SJSA1 (cell line): ENCODE results near the gene WSB2. TPM values are rescaled to one million over a fixed set of nuclear protein-coding genes. Genes with fewer than 3 reads are reported as not detected.
"Not testable (repeated sequence)": the region's sequence is repeated elsewhere in the genome, so short reads cannot be mapped to it uniquely, and the experiment has no call there.

ENCODE experiments used
- DNase-seq, 2 experiments: peaks; one replicate each; pipeline ENCODE4 v3.0.0-alpha.2; 2015 to 2020; ENCODE audit warnings: low spot score in 2 of 2, low read depth in 1 of 2
- H3K27ac ChIP-seq: fragments of 250-450 bp; sonication (Bioruptor Pico); 2 replicates; pipeline ENCODE4 v1.5.1; 2020; ENCODE audit warnings: mild to moderate bottlenecking, moderate library complexity
- H3K27me3 ChIP-seq: fragments of 250-450 bp; sonication (Bioruptor Pico); replicated peaks from 2 replicates; pipeline ENCODE4 v1.5.1; 2020; ENCODE audit warnings: mild to moderate bottlenecking, moderate library complexity
- H3K36me3 ChIP-seq: fragments of 250-450 bp; sonication (Bioruptor Pico); 2 replicates; pipeline ENCODE4 v1.5.1; 2020; ENCODE audit warnings: mild to moderate bottlenecking
- H3K4me1 ChIP-seq: fragments of 250-450 bp; sonication (Bioruptor Pico); replicated peaks from 2 replicates; pipeline ENCODE4 v1.6.1; 2021; ENCODE audit warnings: mild to moderate bottlenecking
- H3K4me3 ChIP-seq: fragments of 250-450 bp; sonication (Bioruptor Pico); 2 replicates; pipeline ENCODE4 v1.5.1; 2020; ENCODE audit warnings: mild to moderate bottlenecking
- H3K9me3 ChIP-seq: fragments of 250-450 bp; sonication (Bioruptor Pico); replicated peaks from 2 replicates; pipeline ENCODE4 v1.5.1; 2020; ENCODE audit warnings: mild to moderate bottlenecking
- total RNA-seq: library from RNA; depleted of rRNA; stranded (reverse); fragments of >200 nt; shearing (Covaris generic); gene quantifications from 2 replicates; pipeline ENCODE4 v1.2.3, GENCODE V29; 2014

Gene WSB2
- total RNA-seq, 1 experiment from 2014 or later, result 164 TPM

- Histone ChIP-seq H3K27ac (no peak overlapping the region), H3K27me3 (no peaks in the 10 kb centered on the region), H3K4me1 (peaks cover 16% of the 10 kb centered on the region), H3K4me3 (no peak overlapping the region), H3K9me3 (no peaks in the 10 kb centered on the region), H3K36me3 (peaks cover 34% of the 10 kb centered on the region)
- DNase-seq, result no peak
These were observed 45.0 kb downstream of the WSB2 start for GRCh38 chr12:118015944-118016343.

GRCh38 chr12:118015306-118015705, 45.7 kb downstream of the WSB2 start:
- H3K27ac ChIP-seq, result no peak overlapping the region
- no peaks in the 10 kb centered on the region for H3K27me3 ChIP-seq
- no peak for DNase-seq
- H3K4me1 ChIP-seq, result peaks cover 16% of the 10 kb centered on the region
- H3K9me3 ChIP-seq, result no peaks in the 10 kb centered on the region
- no peak overlapping the region for H3K4me3 ChIP-seq
- peaks cover 27% of the 10 kb centered on the region for H3K36me3 ChIP-seq

GRCh38 chr12:118013283-118013682, 47.7 kb downstream of the WSB2 start:
- H3K27ac ChIP-seq, result peak overlapping the region; percentile 24; the same call in 1 of the 2 replicates
- H3K36me3 ChIP-seq, result peaks cover 9% of the 10 kb centered on the region
- H3K27me3 ChIP-seq, result no peaks in the 10 kb centered on the region
- no peak for DNase-seq
- H3K4me3 ChIP-seq, result no peak overlapping the region
- no peaks in the 10 kb centered on the region for H3K9me3 ChIP-seq
- peaks cover 16% of the 10 kb centered on the region for H3K4me1 ChIP-seq

- Histone ChIP-seq H3K27me3 (no peaks in the 10 kb centered on the region), H3K4me1 (peaks cover 14% of the 10 kb centered on the region), H3K36me3 (0 out of 2 replicates have a peak, but pooled peaks cover 3% of the 10 kb centered on the region), H3K27ac (no peak overlapping the region), H3K9me3 (no peaks in the 10 kb centered on the region), H3K4me3 (no peak overlapping the region)
- no peak for DNase-seq
These were observed 49.0 kb downstream of the WSB2 start for GRCh38 chr12:118011961-118012360.

GRCh38 chr12:118011377-118011776, 49.6 kb downstream of the WSB2 start:
- H3K27ac ChIP-seq, result no peak overlapping the region
- H3K27me3 ChIP-seq, result no peaks in the 10 kb centered on the region
- no peak for DNase-seq
- H3K9me3 ChIP-seq, result no peaks in the 10 kb centered on the region
- no peaks in the 10 kb centered on the region for H3K36me3 ChIP-seq
- peaks cover 17% of the 10 kb centered on the region for H3K4me1 ChIP-seq
- no peak overlapping the region for H3K4me3 ChIP-seq

- no peaks in the 10 kb centered on the region for H3K36me3 ChIP-seq
- H3K27ac ChIP-seq, result no peak overlapping the region
- H3K4me1 ChIP-seq, result peaks cover 17% of the 10 kb centered on the region
- H3K27me3 ChIP-seq, result no peaks in the 10 kb centered on the region
- H3K9me3 ChIP-seq, result no peaks in the 10 kb centered on the region
- no peak overlapping the region for H3K4me3 ChIP-seq
- DNase-seq, result no peak
These were observed 50.1 kb downstream of the WSB2 start for GRCh38 chr12:118010903-118011302.

- not testable (repeated sequence) for H3K27me3 ChIP-seq, DNase-seq, H3K27ac ChIP-seq, H3K4me1 ChIP-seq, H3K9me3 ChIP-seq, H3K36me3 ChIP-seq, H3K4me3 ChIP-seq
These were observed 61.2 kb downstream of the WSB2 start for GRCh38 chr12:117999806-118000205.

GRCh38 chr12:117998719-117999118, 62.3 kb downstream of the WSB2 start:
- Histone ChIP-seq H3K4me1 (no peaks in the 10 kb centered on the region), H3K4me3 (no peak overlapping the region), H3K9me3 (peaks cover 5% of the 10 kb centered on the region; the same call in 1 of the 2 replicates), H3K27ac (no peak overlapping the region), H3K27me3 (no peaks in the 10 kb centered on the region), H3K36me3 (no peaks in the 10 kb centered on the region)
- no peak for DNase-seq

- no peaks in the 10 kb centered on the region for H3K27me3 ChIP-seq
- no peaks in the 10 kb centered on the region for H3K4me1 ChIP-seq
- H3K27ac ChIP-seq, result no peak overlapping the region
- no peak overlapping the region for H3K4me3 ChIP-seq
- H3K36me3 ChIP-seq, result no peaks in the 10 kb centered on the region
- DNase-seq, result no peak
- peaks cover 5% of the 10 kb centered on the region; the same call in 1 of the 2 replicates for H3K9me3 ChIP-seq
These were observed 66.2 kb downstream of the WSB2 start for GRCh38 chr12:117994551-117995438.

- no peaks in the 10 kb centered on the region for H3K27me3 ChIP-seq
- peak overlapping the region; percentile 88 for H3K27ac ChIP-seq
These were observed 74.1 kb downstream of the WSB2 start for GRCh38 chr12:117986705-117987469.

GRCh38 chr12:117985182-117985581, 75.8 kb downstream of the WSB2 start:
- Histone ChIP-seq H3K4me1 (peaks cover 20% of the 10 kb centered on the region), H3K27me3 (no peaks in the 10 kb centered on the region), H3K36me3 (no peaks in the 10 kb centered on the region), H3K9me3 (no peaks in the 10 kb centered on the region), H3K4me3 (no peak overlapping the region), H3K27ac (no peak overlapping the region)
- DNase-seq, result no peak

More at GRCh38 chr12:117986705-117987469, 74.1 kb downstream of the WSB2 start:
- peak; percentile 57 to 89 for DNase-seq
- H3K36me3 ChIP-seq, result no peaks in the 10 kb centered on the region
- H3K4me3 ChIP-seq, result no peak overlapping the region
- peaks cover 20% of the 10 kb centered on the region for H3K4me1 ChIP-seq
- H3K9me3 ChIP-seq, result no peaks in the 10 kb centered on the region
